K562 (cell line): Measurements from ENCODE around the gene ZNF594. TPM values are rescaled to one million over a fixed set of nuclear protein-coding genes. Genes with fewer than 3 reads are reported as not detected.
"Not testable (repeated sequence)": the region's sequence is repeated elsewhere in the genome, so short reads cannot be mapped to it uniquely, and the experiment has no call there.

Source experiments
- ATAC-seq: fragments of 200-7000 bp; cut with Tn5 transposase; 3 replicates; pipeline ENCODE4 v1.9.1; 2020; ENCODE audit warnings: moderate library complexity
- BruUV-seq: library from RNA; stranded (reverse); fragments of 400-500 nt; replicated peaks from 2 replicates; lab custom pipeline; 2021; lab: Mats Ljungman, UMichigan
- CTCF ChIA-PET: fragments of 300-600 bp; formaldehyde crosslinking; extraction: SDS; loops from one replicate; lab custom pipeline; 2021; ENCODE audit warnings: low intra/inter-chr PET ratio; lab: Yijun Ruan, JAX
- POLR2A ChIA-PET: fragments of 300-600, 350-650 bp; sonication (Branson Sonifier 250); formaldehyde crosslinking; extraction: SDS; loops from one replicate; lab custom pipeline; 2021; ENCODE audit warnings: antibody characterized with exemption, inconsistent platforms; lab: Yijun Ruan, JAX
- DNase-seq, 4 experiments: peaks; one replicate each; pipeline versions ENCODE4 v3.0.0 to v3.0.0-alpha.2; 2011 to 2018; ENCODE audit warnings: low spot score in 3 of 4, mixed read lengths in 3 of 4; ENCODE audit errors: extremely low read depth in 1 of 4
- FAIRE-seq: peaks from 2 replicates; lab custom pipeline; 2011; peaks lifted over from hg19 to GRCh38; lab: Jason Lieb, UNC
- H2AFZ ChIP-seq: 2 replicates; pipeline ENCODE4 v1.6.0; 2011; ENCODE audit warnings: low read depth, low read length, control low read depth, inconsistent platforms
- H3K27ac ChIP-seq: fragments of 200-600 bp; 3 replicates; pipeline ENCODE4 v1.8.0; 2011; ENCODE audit warnings: low read depth, mild to moderate bottlenecking, control low read depth, inconsistent platforms, low read length, moderate library complexity, mixed read lengths; ENCODE audit errors: extremely low read depth
- H3K27me3 ChIP-seq, 2 experiments: fragments of 300-600 bp in 1 of 2; 2 replicates in 1 of 2; 3 replicates in 1 of 2; pipeline versions ENCODE4 v1.6.0 to v1.8.0; 2011; ENCODE audit warnings: inconsistent platforms in 2 of 2, low read length in 2 of 2, mild to moderate bottlenecking in 1 of 2, mixed read lengths in 1 of 2, moderate library complexity in 1 of 2; ENCODE audit not compliant: control insufficient read depth in 2 of 2, insufficient read depth in 2 of 2
- H3K36me3 ChIP-seq: fragments of 300-600 bp; 3 replicates; pipeline ENCODE4 v1.8.0; 2011; ENCODE audit warnings: mild to moderate bottlenecking, low read length, inconsistent platforms; ENCODE audit not compliant: control insufficient read depth, insufficient read depth
- H3K4me1 ChIP-seq, 2 experiments: fragments of 200-600 bp in 1 of 2; replicated peaks in 1 of 2; 2 replicates in 1 of 2; 3 replicates in 1 of 2; pipeline versions ENCODE4 v1.5.1 to v1.8.0; 2011; ENCODE audit warnings: inconsistent platforms in 2 of 2, low read length in 2 of 2, mild to moderate bottlenecking in 1 of 2, mixed read lengths in 1 of 2, moderate library complexity in 1 of 2; ENCODE audit not compliant: control insufficient read depth in 2 of 2, insufficient read depth in 2 of 2
- H3K4me2 ChIP-seq: 2 replicates; pipeline ENCODE4 v1.6.1; 2011; ENCODE audit warnings: low read length, control low read depth, inconsistent platforms, mixed read lengths; ENCODE audit not compliant: insufficient read depth
- H3K4me3 ChIP-seq: fragments of 200-600 bp; sonication (generic), shearing (Covaris generic); 2 replicates; pipeline ENCODE4 v1.5.1; 2016; ENCODE audit warnings: control low read depth, inconsistent platforms
- H3K79me2 ChIP-seq: fragments of 200-600 bp; 3 replicates; pipeline ENCODE4 v1.8.0; 2011; ENCODE audit warnings: low read length, inconsistent platforms; ENCODE audit not compliant: control insufficient read depth, insufficient read depth
- H3K9ac ChIP-seq, 2 experiments: 2 replicates each; pipeline versions ENCODE4 v1.6.0 to v1.6.1; 2011; ENCODE audit warnings: low read depth in 2 of 2, low read length in 2 of 2, control low read depth in 1 of 2, inconsistent platforms in 1 of 2, mild to moderate bottlenecking in 1 of 2, mixed read lengths in 1 of 2; ENCODE audit not compliant: insufficient read depth in 1 of 2
- H3K9me1 ChIP-seq: one replicate; pipeline ENCODE4 v1.6.0; 2011; ENCODE audit warnings: inconsistent platforms, mild to moderate bottlenecking, low read length, moderate library complexity; ENCODE audit not compliant: control insufficient read depth, insufficient read depth
- H3K9me3 ChIP-seq: replicated peaks from 2 replicates; pipeline ENCODE4 v1.5.1; 2011; ENCODE audit warnings: low read depth, low read length, inconsistent platforms; ENCODE audit not compliant: control insufficient read depth, insufficient read depth
- H4K20me1 ChIP-seq: replicated peaks from 2 replicates; pipeline ENCODE4 v1.6.1; 2011; ENCODE audit warnings: low read length, inconsistent platforms, mixed read lengths; ENCODE audit not compliant: control insufficient read depth, insufficient read depth
- CBFB ChIP-seq: sonication (generic); formaldehyde crosslinking; IDR thresholded peaks from 2 replicates; pipeline ENCODE4 v1.4.0; 2020; ENCODE audit warnings: mild to moderate bottlenecking, missing genetic modification reagents
- CLOCK ChIP-seq: fragments of 250-450 bp; sonication (Bioruptor Pico); IDR thresholded peaks from 2 replicates; pipeline ENCODE4 v1.4.0; 2020; ENCODE audit warnings: mild to moderate bottlenecking, moderate library complexity, borderline replicate concordance
- EGR1 ChIP-seq: fragments of 450-650 bp; conservative IDR thresholded peaks from 2 replicates; pipeline ENCODE4 v1.6.1; 2017; ENCODE audit warnings: mild to moderate bottlenecking
- HDAC8 ChIP-seq: fragments of 450-650 bp; IDR thresholded peaks from 2 replicates; pipeline ENCODE4 v1.6.1; 2016; ENCODE audit warnings: mild to moderate bottlenecking, missing genetic modification characterization, moderate library complexity, missing compliant biosample characterization
- HSF4 ChIP-seq: fragments of 250-450 bp; sonication (Bioruptor Pico); IDR thresholded peaks from 2 replicates; pipeline ENCODE4 v2.1.2; 2022; ENCODE audit warnings: mild to moderate bottlenecking, moderate library complexity, borderline replicate concordance
- NFYB ChIP-seq: IDR thresholded peaks from 2 replicates; pipeline ENCODE4 v1.6.1; 2011; ENCODE audit warnings: mild to moderate bottlenecking, moderate library complexity; ENCODE audit not compliant: insufficient read length; ENCODE audit errors: extremely low read depth
- RBM14 ChIP-seq: fragments of 200-400 bp; formaldehyde crosslinking; IDR thresholded peaks from 2 replicates; pipeline ENCODE4 v1.6.1; 2018; ENCODE audit warnings: low read depth, mild to moderate bottlenecking, low read length, moderate library complexity, borderline replicate concordance; ENCODE audit not compliant: insufficient read depth
- SMARCC2 ChIP-seq: fragments of 450-650 bp; IDR thresholded peaks from 2 replicates; pipeline ENCODE4 v1.6.1; 2017; ENCODE audit warnings: antibody characterized with exemption, moderate library complexity, mild to moderate bottlenecking, low read depth
- ZBTB17 ChIP-seq: fragments of 450-650 bp; formaldehyde crosslinking; IDR thresholded peaks from 2 replicates; pipeline ENCODE4 v1.4.0; 2020; ENCODE audit warnings: mild to moderate bottlenecking
- ZBTB49 ChIP-seq: sonication (generic); formaldehyde crosslinking; IDR thresholded peaks from 2 replicates; pipeline ENCODE4 v1.8.0; 2022; ENCODE audit warnings: missing genetic modification reagents, mild to moderate bottlenecking, borderline replicate concordance
- WGBS: fragments of 100-300 bp; shearing (Covaris generic); methylation state at CpG from one replicate; pipeline ENCODE4 v1.1.6; 2016; ENCODE audit warnings: low coverage, mixed read lengths; ENCODE audit not compliant: insufficient coverage; ENCODE audit errors: missing lambda C conversion rate; 5-methylcytosine and 5-hydroxymethylcytosine counted together
- in situ Hi-C: fragments of 300-500 bp; cut with MboI; formaldehyde crosslinking; loops from 4 replicates; pipeline ENCODE4 v1.15.0; 2018; ENCODE audit warnings: inconsistent platforms, mixed read lengths
- intact Hi-C: fragments of 100-400 bp; cut with micrococcal nuclease; formaldehyde crosslinking; loops from 2 replicates; pipeline ENCODE4 v1.14.2; 2022
- polyA plus RNA-seq, 8 experiments: library from polyadenylated mRNA; depleted of rRNA in 4 of 8; stranded (reverse) in 5 of 8; unstranded in 3 of 8; fragments of >200 nt; fragmentation: Nextera tagmentation in 2 of 8; fragmentation: Illumina TruSeq in 1 of 8; extraction: Ambion mirVana in 2 of 8; extraction: Trizol in 1 of 8; gene quantifications; 2 replicates each; pipeline versions ENCODE4 v1.2.1 to v1.2.3, GENCODE V29; 2011 to 2014; ENCODE audit warnings: inconsistent platforms in 1 of 8, missing spikeins in 1 of 8
- total RNA-seq, 7 experiments: library from RNA; depleted of rRNA in 6 of 7; stranded (reverse); fragments of >200 nt in 6 of 7; fragmentation: Illumina TruSeq in 2 of 7; extraction: Trizol in 2 of 7; gene quantifications; 2 replicates each; pipeline versions ENCODE4 v1.2.1 to v1.2.3, GENCODE V29; 2011 to 2021; ENCODE audit warnings: low replicate concordance in 1 of 7

ZNF594 gene
- total and polyA plus RNA-seq, 9 of the 15 experiments (the other 6 are each of a cell fraction or from before 2014, with no cell fraction given) = 0.24 to 4.7 (median 2.6) TPM

- TF ChIP-seq HDAC8 (tag) (no peak), ZBTB49 (CRISPR knock-in tag) (no peak), NFYB (no peak), ZBTB17 (no peak), SMARCC2 (no peak), EGR1 (no peak), RBM14 (no peak), HSF4 (CRISPR knock-in tag) (no peak), CLOCK (CRISPR knock-in tag) (no peak), CBFB (CRISPR knock-in tag) (no peak)
Measured at GRCh38 chr17:5131146-5131715, 60.4 kb downstream of the ZNF594 start (continued).

GRCh38 chr17:5130687-5131086 is 61.0 kb downstream of the ZNF594 start:
- ATAC-seq, DNase-seq, H3K27ac ChIP-seq, H3K36me3 ChIP-seq, in situ Hi-C loops, CTCF ChIA-PET, H3K79me2 ChIP-seq, intact Hi-C loops, H3K4me3 ChIP-seq, H3K4me1 ChIP-seq, H3K4me2 ChIP-seq, H3K9ac ChIP-seq, BruUV-seq, H3K9me1 ChIP-seq, POLR2A ChIA-PET, H3K9me3 ChIP-seq, H2AFZ ChIP-seq, FAIRE-seq, H4K20me1 ChIP-seq: not testable (repeated sequence)
- peaks cover 0 to 41% of the 10 kb centered on the region in 2 experiments; a peak in 3 of 5 replicates for H3K27me3 ChIP-seq
- WGBS = 0% methylated on average over 3 of the region's 5 CpGs
